SW 1271 (cell line): ENCODE data around the gene COL25A1.

Experiments used
- DNase-seq, 2 experiments: peaks; one replicate each; lab custom pipeline; 2025; lab: John Stamatoyannopoulos, UW

Gene COL25A1

GRCh38 chr4:108852691-108853090 is 449.8 kb downstream of the COL25A1 start:
- no peak for DNase-seq

DNA sequence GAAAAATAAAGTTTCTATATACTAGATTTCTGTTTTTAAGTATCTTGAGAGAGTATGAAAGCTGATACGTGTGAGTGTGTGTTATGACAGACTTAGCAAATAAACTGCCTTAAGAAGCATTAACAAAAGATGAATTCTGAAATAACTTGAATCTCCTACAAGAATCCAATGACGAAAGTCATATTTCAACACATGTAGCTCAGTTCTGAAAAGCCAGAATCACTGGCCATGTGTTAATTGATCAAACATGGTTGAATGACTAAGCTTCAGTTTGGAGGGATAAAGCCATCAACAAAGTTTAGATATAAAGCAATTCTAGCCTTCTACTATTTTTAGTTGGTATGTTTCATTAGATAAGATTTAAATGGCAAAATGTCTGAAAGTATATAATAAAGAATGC is 451.1 kb downstream of the COL25A1 start:
- no peak for DNase-seq

DNA sequence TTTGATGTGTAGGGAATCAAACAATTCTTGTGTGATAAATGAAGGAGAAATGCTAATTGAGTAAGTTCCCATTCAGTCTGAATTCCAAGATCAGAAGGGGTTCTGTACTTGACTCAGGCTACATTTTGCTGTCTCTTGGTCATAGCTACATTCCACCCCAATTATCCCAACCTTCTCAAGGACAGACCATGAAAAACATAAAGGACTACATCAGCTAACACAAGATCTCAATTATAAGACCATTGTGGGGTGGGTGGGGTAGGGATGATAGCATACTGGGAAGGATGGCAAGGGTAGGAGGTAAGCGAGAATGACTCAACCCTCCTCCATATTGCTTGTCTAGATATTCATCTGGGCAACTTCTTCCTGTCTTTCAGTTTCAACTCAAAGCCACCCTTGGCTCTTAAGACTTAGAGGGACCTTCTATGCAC is 452.2 kb downstream of the COL25A1 start:
- DNase-seq = no peak

GRCh38 chr4:108849611-108850168 is 452.8 kb downstream of the COL25A1 start:
- no peak for DNase-seq

DNA sequence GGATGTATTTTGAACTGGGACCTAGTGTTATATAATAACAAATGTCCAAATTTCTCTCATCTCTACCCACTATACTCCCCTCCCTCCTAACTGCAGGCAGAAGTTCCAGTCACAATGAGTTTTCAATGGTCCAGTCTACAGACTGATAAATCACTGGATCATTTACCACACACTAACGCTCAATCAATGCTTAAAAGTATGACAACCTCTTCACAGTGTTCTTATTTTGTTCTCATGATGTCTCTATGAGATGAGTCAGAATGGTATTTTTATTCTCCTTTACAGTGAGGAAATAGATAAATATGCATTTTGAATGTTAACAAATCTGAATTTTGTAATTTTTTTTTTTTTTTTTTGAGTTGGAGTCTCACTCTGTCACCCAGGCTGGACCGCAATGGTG is 455.9 kb downstream of the COL25A1 start:
- DNase-seq = no peak

- DNase-seq = no peak
These were observed 462.0 kb downstream of the COL25A1 start for GRCh38 chr4:108840426-108840975.

- no peak for DNase-seq
These were observed 463.1 kb downstream of the COL25A1 start for GRCh38 chr4:108839333-108839732.

DNA sequence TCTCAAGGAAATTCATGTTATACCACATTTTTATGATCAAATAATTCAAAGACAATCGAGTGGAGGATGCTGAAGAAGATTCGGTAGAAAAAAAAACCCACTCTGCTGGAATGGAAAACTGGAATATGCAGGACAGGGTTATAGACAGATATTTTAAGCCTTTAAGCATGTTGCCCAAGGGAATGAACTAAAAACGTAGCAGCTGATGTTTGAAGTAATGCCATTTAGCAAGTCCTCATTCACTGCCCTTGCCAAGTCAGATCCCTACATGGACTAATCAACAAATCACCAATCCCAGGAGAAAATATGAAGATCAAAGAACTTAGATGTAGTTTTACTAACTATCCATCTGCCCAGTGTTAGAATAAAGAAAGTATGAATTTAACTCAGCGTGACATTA is 464.0 kb downstream of the COL25A1 start:
- no peak for DNase-seq

DNA sequence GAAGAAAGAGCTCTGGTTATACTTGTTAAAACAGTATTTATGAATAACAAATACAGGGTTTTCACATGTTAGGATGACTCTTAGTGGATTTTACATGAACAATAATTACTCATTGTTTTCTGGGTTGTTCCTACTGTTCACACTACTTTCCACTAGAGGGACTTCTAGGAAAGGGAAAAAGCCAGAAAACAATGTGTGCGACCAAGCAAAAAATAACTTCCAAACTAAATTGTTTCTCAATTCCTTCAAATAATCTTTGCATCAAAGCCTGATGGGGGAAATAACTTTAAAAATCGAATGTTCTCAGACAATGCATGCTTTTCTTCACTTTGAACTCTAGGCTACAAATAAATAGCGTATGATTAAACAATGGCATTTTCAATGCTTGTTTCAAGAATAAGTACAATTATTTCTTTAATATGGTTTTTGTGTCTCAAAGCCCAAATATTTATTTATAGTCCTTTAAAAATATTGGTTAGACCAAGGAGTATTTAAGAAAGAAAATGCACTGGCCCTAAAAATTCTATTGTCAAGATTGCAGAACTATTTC is 467.5 kb downstream of the COL25A1 start:
- peak in 1 of 2 experiments; percentile 29 for DNase-seq

GRCh38 chr4:108834166-108834834 is 468.2 kb downstream of the COL25A1 start:
- DNase-seq = no peak

- no peak for DNase-seq
These were observed 469.4 kb downstream of the COL25A1 start for GRCh38 chr4:108833046-108833445.

DNA sequence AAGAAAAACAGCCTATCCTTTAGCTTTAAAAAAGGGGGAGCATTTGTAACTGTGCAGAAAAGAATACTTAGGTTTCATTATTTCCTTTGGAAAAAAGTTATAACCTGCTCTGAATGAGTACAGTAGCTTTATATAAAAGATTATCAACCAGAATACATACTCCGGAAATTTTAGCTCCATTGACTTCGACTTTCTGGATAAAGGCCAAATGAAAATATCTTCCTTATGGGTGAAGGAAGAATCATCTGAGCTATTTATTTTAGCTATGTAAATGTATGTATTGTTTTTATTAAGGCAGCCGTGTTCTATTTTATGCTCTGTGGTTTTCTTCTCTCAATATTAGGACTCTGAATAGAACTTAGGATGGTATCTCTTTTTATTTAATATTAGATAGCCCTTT is 470.6 kb downstream of the COL25A1 start:
- DNase-seq = no peak

DNA sequence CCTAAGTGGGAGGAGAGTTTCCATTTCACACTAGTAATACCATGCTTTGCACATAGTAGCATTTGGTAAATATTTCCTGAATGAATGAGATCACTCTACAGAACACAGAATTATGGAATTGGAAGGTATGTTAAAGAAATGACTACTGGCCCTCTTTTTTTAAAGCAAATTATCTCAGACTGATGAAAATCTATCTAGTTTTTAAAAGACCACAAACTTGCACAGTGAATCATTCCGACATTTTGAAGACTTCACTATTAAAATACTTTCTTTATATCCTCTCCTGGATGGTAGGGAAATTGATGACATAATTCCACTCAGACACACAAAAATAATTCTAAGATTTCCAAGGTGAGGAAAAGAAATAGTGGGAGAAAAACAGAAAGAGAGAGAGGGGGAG is 471.2 kb downstream of the COL25A1 start:
- no peak for DNase-seq

DNA sequence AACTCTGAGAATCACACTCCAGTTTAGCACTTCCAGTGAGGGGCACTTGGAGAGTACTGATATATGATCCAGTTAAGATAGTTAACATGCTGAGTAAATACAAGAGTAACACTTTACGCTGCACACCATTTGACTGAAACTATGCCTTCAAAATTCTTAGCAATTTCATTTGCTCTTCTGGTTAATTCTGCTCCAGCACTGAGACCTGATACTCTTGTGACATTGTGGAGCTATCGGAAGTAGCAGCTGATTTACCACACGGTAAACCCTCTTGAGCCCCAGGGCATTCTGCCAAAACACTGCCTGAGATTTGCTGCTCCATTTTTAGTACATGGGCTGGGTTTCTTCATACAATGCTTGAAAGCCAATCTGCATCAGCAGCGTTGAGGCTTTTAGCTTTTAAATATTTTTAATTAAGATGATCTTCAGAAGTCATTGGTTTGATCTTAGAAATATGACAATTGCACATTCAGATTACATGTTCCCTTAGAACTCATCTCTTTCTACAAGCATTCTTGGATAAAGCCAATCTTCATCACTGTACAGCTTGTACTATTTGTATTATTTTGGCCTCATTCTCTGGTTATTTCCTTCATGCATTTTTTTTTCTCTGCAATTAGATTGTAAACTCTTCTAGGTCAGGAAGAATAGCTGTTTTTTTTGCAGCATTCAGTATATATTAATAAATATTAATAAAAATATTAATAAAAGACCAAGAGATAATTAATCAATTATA is 471.8 kb downstream of the COL25A1 start:
- no peak for DNase-seq

GRCh38 chr4:108829966-108830492 is 472.4 kb downstream of the COL25A1 start:
- DNase-seq = no peak

GRCh38 chr4:108828620-108829019 is 473.8 kb downstream of the COL25A1 start:
- no peak for DNase-seq

DNA sequence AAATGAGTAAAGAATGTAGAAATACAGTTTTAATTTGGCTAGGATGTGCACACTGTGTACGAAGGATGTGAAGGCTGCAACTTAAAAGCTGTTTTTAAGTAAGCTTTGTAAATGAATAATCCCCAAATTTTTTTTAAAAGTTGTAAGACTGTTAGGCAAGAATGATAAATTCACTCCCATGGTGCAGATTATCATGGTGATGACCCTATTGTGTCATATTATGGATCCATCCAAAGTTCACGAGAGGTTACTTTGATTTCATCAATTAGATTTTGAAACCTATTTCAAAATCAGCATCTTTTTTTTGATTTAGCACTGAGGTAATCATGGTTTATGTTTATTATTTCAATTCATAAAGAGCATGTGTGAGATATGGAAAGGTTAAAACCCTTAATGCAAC is 476.7 kb downstream of the COL25A1 start:
- no peak for DNase-seq

DNA sequence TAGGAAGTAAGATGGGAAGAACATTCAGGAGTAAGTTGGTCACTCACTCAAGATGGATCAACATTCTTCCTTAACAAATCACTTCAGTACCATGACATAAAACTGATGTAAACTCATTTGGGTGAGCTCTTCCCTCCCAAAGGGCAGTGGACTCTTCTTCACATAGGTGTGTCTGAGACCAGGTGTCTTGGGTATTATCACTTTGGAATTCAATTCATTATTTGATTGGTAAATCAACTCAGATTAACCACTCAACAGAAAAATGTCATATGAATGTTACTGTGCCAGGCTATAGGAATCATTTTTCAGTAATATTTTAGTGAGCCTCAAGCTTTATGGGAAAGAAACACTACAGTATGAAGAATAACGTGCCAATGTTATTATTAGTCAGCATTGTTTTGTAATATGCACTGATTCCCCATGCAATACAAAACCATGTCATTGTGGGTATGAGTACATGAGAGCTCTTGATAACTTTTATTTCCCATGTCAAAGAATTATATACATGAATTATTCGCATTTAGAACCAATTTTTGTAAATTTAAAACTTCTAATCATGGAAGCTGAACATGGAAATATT is 481.0 kb downstream of the COL25A1 start:
- no peak for DNase-seq

GRCh38 chr4:108820492-108821350 is 481.7 kb downstream of the COL25A1 start:
- no peak for DNase-seq

GRCh38 chr4:108814326-108814725 is 488.1 kb downstream of the COL25A1 start:
- no peak for DNase-seq

- no peak for DNase-seq
These were observed 489.2 kb downstream of the COL25A1 start for GRCh38 chr4:108813261-108813660.
